K562 (cell line): Measurements from ENCODE around the gene SYNPR. TPM values are rescaled to one million over a fixed set of nuclear protein-coding genes. Genes with fewer than 3 reads are reported as not detected.

Experiments used
- ATAC-seq: fragments of 200-7000 bp; cut with Tn5 transposase; 3 replicates; pipeline ENCODE4 v1.9.1; 2020; ENCODE audit warnings: moderate library complexity
- BruUV-seq: library from RNA; stranded (reverse); fragments of 400-500 nt; replicated peaks from 2 replicates; lab custom pipeline; 2021; lab: Mats Ljungman, UMichigan
- CTCF ChIA-PET: fragments of 300-600 bp; formaldehyde crosslinking; extraction: SDS; loops from one replicate; lab custom pipeline; 2021; ENCODE audit warnings: low intra/inter-chr PET ratio; lab: Yijun Ruan, JAX
- POLR2A ChIA-PET: fragments of 300-600, 350-650 bp; sonication (Branson Sonifier 250); formaldehyde crosslinking; extraction: SDS; loops from one replicate; lab custom pipeline; 2021; ENCODE audit warnings: antibody characterized with exemption, inconsistent platforms; lab: Yijun Ruan, JAX
- DNase-seq, 4 experiments: peaks; one replicate each; pipeline versions ENCODE4 v3.0.0 to v3.0.0-alpha.2; 2011 to 2018; ENCODE audit warnings: low spot score in 3 of 4, mixed read lengths in 3 of 4; ENCODE audit errors: extremely low read depth in 1 of 4
- FAIRE-seq: peaks from 2 replicates; lab custom pipeline; 2011; peaks lifted over from hg19 to GRCh38; lab: Jason Lieb, UNC
- H2AFZ ChIP-seq: 2 replicates; pipeline ENCODE4 v1.6.0; 2011; ENCODE audit warnings: low read depth, low read length, control low read depth, inconsistent platforms
- H3K27ac ChIP-seq: fragments of 200-600 bp; 3 replicates; pipeline ENCODE4 v1.8.0; 2011; ENCODE audit warnings: low read depth, mild to moderate bottlenecking, control low read depth, inconsistent platforms, low read length, moderate library complexity, mixed read lengths; ENCODE audit errors: extremely low read depth
- H3K27me3 ChIP-seq, 2 experiments: fragments of 300-600 bp in 1 of 2; 2 replicates in 1 of 2; 3 replicates in 1 of 2; pipeline versions ENCODE4 v1.6.0 to v1.8.0; 2011; ENCODE audit warnings: inconsistent platforms in 2 of 2, low read length in 2 of 2, mild to moderate bottlenecking in 1 of 2, mixed read lengths in 1 of 2, moderate library complexity in 1 of 2; ENCODE audit not compliant: control insufficient read depth in 2 of 2, insufficient read depth in 2 of 2
- H3K36me3 ChIP-seq: fragments of 300-600 bp; 3 replicates; pipeline ENCODE4 v1.8.0; 2011; ENCODE audit warnings: mild to moderate bottlenecking, low read length, inconsistent platforms; ENCODE audit not compliant: control insufficient read depth, insufficient read depth
- H3K4me1 ChIP-seq, 2 experiments: fragments of 200-600 bp in 1 of 2; replicated peaks in 1 of 2; 2 replicates in 1 of 2; 3 replicates in 1 of 2; pipeline versions ENCODE4 v1.5.1 to v1.8.0; 2011; ENCODE audit warnings: inconsistent platforms in 2 of 2, low read length in 2 of 2, mild to moderate bottlenecking in 1 of 2, mixed read lengths in 1 of 2, moderate library complexity in 1 of 2; ENCODE audit not compliant: control insufficient read depth in 2 of 2, insufficient read depth in 2 of 2
- H3K4me2 ChIP-seq: 2 replicates; pipeline ENCODE4 v1.6.1; 2011; ENCODE audit warnings: low read length, control low read depth, inconsistent platforms, mixed read lengths; ENCODE audit not compliant: insufficient read depth
- H3K4me3 ChIP-seq: fragments of 200-600 bp; sonication (generic), shearing (Covaris generic); 2 replicates; pipeline ENCODE4 v1.5.1; 2016; ENCODE audit warnings: control low read depth, inconsistent platforms
- H3K79me2 ChIP-seq: fragments of 200-600 bp; 3 replicates; pipeline ENCODE4 v1.8.0; 2011; ENCODE audit warnings: low read length, inconsistent platforms; ENCODE audit not compliant: control insufficient read depth, insufficient read depth
- H3K9ac ChIP-seq, 2 experiments: 2 replicates each; pipeline versions ENCODE4 v1.6.0 to v1.6.1; 2011; ENCODE audit warnings: low read depth in 2 of 2, low read length in 2 of 2, control low read depth in 1 of 2, inconsistent platforms in 1 of 2, mild to moderate bottlenecking in 1 of 2, mixed read lengths in 1 of 2; ENCODE audit not compliant: insufficient read depth in 1 of 2
- H3K9me1 ChIP-seq: one replicate; pipeline ENCODE4 v1.6.0; 2011; ENCODE audit warnings: inconsistent platforms, mild to moderate bottlenecking, low read length, moderate library complexity; ENCODE audit not compliant: control insufficient read depth, insufficient read depth
- H3K9me3 ChIP-seq: replicated peaks from 2 replicates; pipeline ENCODE4 v1.5.1; 2011; ENCODE audit warnings: low read depth, low read length, inconsistent platforms; ENCODE audit not compliant: control insufficient read depth, insufficient read depth
- H4K20me1 ChIP-seq: replicated peaks from 2 replicates; pipeline ENCODE4 v1.6.1; 2011; ENCODE audit warnings: low read length, inconsistent platforms, mixed read lengths; ENCODE audit not compliant: control insufficient read depth, insufficient read depth
- MIER1 ChIP-seq: fragments of 450-650 bp; IDR thresholded peaks from 2 replicates; pipeline ENCODE4 v1.6.1; 2016; ENCODE audit warnings: antibody characterized with exemption, mild to moderate bottlenecking, low read depth
- PCBP2 ChIP-seq: fragments of 200-400 bp; formaldehyde crosslinking; IDR thresholded peaks from 2 replicates; pipeline ENCODE4 v1.6.1; 2018; ENCODE audit warnings: low read length, low read depth, mild to moderate bottlenecking, moderate library complexity; ENCODE audit not compliant: poor library complexity, severe bottlenecking
- ZNF780A ChIP-seq: fragments of 250-450 bp; sonication (Bioruptor Pico); IDR thresholded peaks from 2 replicates; pipeline ENCODE4 v1.5.0; 2021; ENCODE audit warnings: mild to moderate bottlenecking
- WGBS: fragments of 100-300 bp; shearing (Covaris generic); methylation state at CpG from one replicate; pipeline ENCODE4 v1.1.6; 2016; ENCODE audit warnings: low coverage, mixed read lengths; ENCODE audit not compliant: insufficient coverage; ENCODE audit errors: missing lambda C conversion rate; 5-methylcytosine and 5-hydroxymethylcytosine counted together
- in situ Hi-C: fragments of 300-500 bp; cut with MboI; formaldehyde crosslinking; loops from 4 replicates; pipeline ENCODE4 v1.15.0; 2018; ENCODE audit warnings: inconsistent platforms, mixed read lengths
- intact Hi-C: fragments of 100-400 bp; cut with micrococcal nuclease; formaldehyde crosslinking; loops from 2 replicates; pipeline ENCODE4 v1.14.2; 2022
- polyA plus RNA-seq, 8 experiments: library from polyadenylated mRNA; depleted of rRNA in 4 of 8; stranded (reverse) in 5 of 8; unstranded in 3 of 8; fragments of >200 nt; fragmentation: Nextera tagmentation in 2 of 8; fragmentation: Illumina TruSeq in 1 of 8; extraction: Ambion mirVana in 2 of 8; extraction: Trizol in 1 of 8; gene quantifications; 2 replicates each; pipeline versions ENCODE4 v1.2.1 to v1.2.3, GENCODE V29; 2011 to 2014; ENCODE audit warnings: inconsistent platforms in 1 of 8, missing spikeins in 1 of 8
- total RNA-seq, 7 experiments: library from RNA; depleted of rRNA in 6 of 7; stranded (reverse); fragments of >200 nt in 6 of 7; fragmentation: Illumina TruSeq in 2 of 7; extraction: Trizol in 2 of 7; gene quantifications; 2 replicates each; pipeline versions ENCODE4 v1.2.1 to v1.2.3, GENCODE V29; 2011 to 2021; ENCODE audit warnings: low replicate concordance in 1 of 7
- TF ChIP-seq, protein P1 (sequence below): sonication (generic); formaldehyde crosslinking; IDR thresholded peaks from 2 replicates; pipeline ENCODE4 v1.8.0; 2023; ENCODE audit warnings: mild to moderate bottlenecking, missing genetic modification reagents
- TF ChIP-seq, protein P2 (sequence below): fragments of 250-450 bp; sonication (Bioruptor Pico); IDR thresholded peaks from 2 replicates; pipeline ENCODE4 v1.5.0; 2021; ENCODE audit warnings: mild to moderate bottlenecking, borderline replicate concordance

Gene SYNPR
- total and polyA plus RNA-seq, 9 of the 15 experiments (the other 6 are each of a cell fraction or from before 2014, with no cell fraction given) = not detected

DNA sequence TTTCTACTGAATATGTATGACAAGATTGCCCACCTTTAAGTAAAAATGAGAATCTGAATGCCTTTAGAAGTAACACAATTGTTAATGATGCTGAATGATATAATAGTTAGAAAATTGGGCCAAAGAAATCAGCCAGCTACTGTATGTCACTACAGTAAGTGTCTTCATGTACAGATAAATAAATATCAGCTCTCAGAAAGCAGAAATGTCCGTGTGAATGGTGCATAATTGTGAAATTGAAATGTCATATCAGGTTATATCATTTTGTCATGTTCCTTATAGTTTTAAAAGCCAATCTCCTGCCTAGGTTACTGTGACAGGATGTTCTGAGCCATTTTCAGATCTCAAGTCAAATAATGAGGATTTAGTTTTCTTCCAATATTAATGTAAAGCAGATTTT, 283.8 kb downstream of the SYNPR start:
- no peak overlapping the region for H3K9ac ChIP-seq
- no peak overlapping the region for H3K4me3 ChIP-seq
- H3K4me1 ChIP-seq = no peaks in the 10 kb centered on the region
- no peaks in the 10 kb centered on the region for H3K9me3 ChIP-seq
- ATAC-seq (no peak), FAIRE-seq (no peak), DNase-seq (no peak)
- H3K9me1 ChIP-seq = no peaks in the 10 kb centered on the region
- no peak overlapping the region for H3K4me2 ChIP-seq
- BruUV-seq = no TSS peak
- no peaks in the 10 kb centered on the region for H4K20me1 ChIP-seq
- WGBS = 0% methylated on average over 1 of the region's 1 CpG
- TF ChIP-seq MIER1 (no peak), ZNF780A (CRISPR knock-in tag) (no peak), PCBP2 (no peak)
- TF ChIP-seq, protein P1, sequence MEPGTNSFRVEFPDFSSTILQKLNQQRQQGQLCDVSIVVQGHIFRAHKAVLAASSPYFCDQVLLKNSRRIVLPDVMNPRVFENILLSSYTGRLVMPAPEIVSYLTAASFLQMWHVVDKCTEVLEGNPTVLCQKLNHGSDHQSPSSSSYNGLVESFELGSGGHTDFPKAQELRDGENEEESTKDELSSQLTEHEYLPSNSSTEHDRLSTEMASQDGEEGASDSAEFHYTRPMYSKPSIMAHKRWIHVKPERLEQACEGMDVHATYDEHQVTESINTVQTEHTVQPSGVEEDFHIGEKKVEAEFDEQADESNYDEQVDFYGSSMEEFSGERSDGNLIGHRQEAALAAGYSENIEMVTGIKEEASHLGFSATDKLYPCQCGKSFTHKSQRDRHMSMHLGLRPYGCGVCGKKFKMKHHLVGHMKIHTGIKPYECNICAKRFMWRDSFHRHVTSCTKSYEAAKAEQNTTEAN = no peak
- TF ChIP-seq, protein P2, sequence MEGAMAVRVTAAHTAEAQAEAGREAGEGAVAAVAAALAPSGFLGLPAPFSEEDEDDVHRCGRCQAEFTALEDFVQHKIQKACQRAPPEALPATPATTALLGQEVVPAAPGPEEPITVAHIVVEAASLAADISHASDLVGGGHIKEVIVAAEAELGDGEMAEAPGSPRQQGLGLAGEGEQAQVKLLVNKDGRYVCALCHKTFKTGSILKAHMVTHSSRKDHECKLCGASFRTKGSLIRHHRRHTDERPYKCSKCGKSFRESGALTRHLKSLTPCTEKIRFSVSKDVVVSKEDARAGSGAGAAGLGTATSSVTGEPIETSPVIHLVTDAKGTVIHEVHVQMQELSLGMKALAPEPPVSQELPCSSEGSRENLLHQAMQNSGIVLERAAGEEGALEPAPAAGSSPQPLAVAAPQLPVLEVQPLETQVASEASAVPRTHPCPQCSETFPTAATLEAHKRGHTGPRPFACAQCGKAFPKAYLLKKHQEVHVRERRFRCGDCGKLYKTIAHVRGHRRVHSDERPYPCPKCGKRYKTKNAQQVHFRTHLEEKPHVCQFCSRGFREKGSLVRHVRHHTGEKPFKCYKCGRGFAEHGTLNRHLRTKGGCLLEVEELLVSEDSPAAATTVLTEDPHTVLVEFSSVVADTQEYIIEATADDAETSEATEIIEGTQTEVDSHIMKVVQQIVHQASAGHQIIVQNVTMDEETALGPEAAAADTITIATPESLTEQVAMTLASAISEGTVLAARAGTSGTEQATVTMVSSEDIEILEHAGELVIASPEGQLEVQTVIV (CRISPR knock-in tag) = no peak
- intact Hi-C loops (no loop called here), in situ Hi-C loops (no loop called here)
- POLR2A ChIA-PET = no interaction called here
- no peaks in the 10 kb centered on the region for H3K36me3 ChIP-seq
- H3K27ac ChIP-seq = no peak overlapping the region
- H3K79me2 ChIP-seq = no peaks in the 10 kb centered on the region
- H3K27me3 ChIP-seq = no peaks in the 10 kb centered on the region
- CTCF ChIA-PET = no interaction called here
- H2AFZ ChIP-seq = no peak overlapping the region
